Right lobe of liver (tissue), 4 donors: ENCODE data around the gene LRRFIP2.

Experiments
- CTCF ChIP-seq, 4 donors: fragments of 200-600 bp in 3 of 4; fragments of 450-650 bp in 1 of 4; IDR thresholded peaks; one replicate each; pipeline versions ENCODE4 v1.5.1 to v1.8.0; 2016 to 2022; ENCODE audit warnings: antibody characterized with exemption in 4 of 4, mild to moderate bottlenecking in 2 of 4
- POLR2A ChIP-seq: fragments of 450-650 bp; IDR thresholded peaks from one replicate; pipeline ENCODE4 v1.6.1; 2017; ENCODE audit warnings: antibody characterized with exemption, mild to moderate bottlenecking
- donor health status: DM: no; HTN: no; CAD: no.
- donor health status: DM: no; HTN: no; CAD: no.
- donor health status: DM: no; HTN: yes; CAD: no.

- no peak for TF ChIP-seq CTCF (IDR thresholded peaks at IDR 0.05)
- TF ChIP-seq POLR2A = no peak
Observed at GRCh38 chr3:37075955-37076354, 98.4 kb downstream of the LRRFIP2 start.
